Mammary epithelial cell (primary cell): ENCODE results near the gene RPA3.

ENCODE experiments used
- EZH2 ChIP-seq: IDR thresholded peaks from 2 replicates; pipeline ENCODE4 v1.6.1; 2012; ENCODE audit warnings: low read length, inconsistent platforms, borderline replicate concordance
- TF ChIP-seq, protein P1 (sequence below), 2 donors: IDR thresholded peaks in 1 of 2; conservative IDR thresholded peaks in 1 of 2; 2 replicates each; pipeline ENCODE4 v1.5.1; 2011 to 2012; ENCODE audit warnings: inconsistent platforms in 2 of 2, low read length in 2 of 2, mild to moderate bottlenecking in 2 of 2, control low read depth in 1 of 2, low read depth in 1 of 2; ENCODE audit not compliant: insufficient read depth in 1 of 2; ENCODE audit errors: extremely low read depth in 1 of 2

DNA sequence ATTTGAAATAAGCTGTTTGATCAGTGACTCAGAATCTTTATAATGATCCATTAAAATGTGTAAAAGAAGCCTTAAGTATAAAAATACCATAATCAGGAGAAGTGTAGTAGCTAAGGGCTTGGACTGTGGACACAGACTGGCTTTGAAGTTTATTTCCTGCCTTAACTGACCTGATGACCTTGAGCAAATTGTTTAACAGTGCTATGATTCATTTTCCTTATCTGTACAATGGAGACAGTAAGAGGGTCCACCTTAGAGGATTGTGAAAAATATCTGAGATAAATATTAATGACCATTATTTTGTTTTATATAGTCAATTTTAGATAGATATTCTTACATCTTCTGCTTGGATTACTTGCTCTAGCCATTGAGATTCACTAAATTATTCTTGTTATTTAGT is 13.3 kb upstream of the RPA3 start:
- TF ChIP-seq, protein P1, sequence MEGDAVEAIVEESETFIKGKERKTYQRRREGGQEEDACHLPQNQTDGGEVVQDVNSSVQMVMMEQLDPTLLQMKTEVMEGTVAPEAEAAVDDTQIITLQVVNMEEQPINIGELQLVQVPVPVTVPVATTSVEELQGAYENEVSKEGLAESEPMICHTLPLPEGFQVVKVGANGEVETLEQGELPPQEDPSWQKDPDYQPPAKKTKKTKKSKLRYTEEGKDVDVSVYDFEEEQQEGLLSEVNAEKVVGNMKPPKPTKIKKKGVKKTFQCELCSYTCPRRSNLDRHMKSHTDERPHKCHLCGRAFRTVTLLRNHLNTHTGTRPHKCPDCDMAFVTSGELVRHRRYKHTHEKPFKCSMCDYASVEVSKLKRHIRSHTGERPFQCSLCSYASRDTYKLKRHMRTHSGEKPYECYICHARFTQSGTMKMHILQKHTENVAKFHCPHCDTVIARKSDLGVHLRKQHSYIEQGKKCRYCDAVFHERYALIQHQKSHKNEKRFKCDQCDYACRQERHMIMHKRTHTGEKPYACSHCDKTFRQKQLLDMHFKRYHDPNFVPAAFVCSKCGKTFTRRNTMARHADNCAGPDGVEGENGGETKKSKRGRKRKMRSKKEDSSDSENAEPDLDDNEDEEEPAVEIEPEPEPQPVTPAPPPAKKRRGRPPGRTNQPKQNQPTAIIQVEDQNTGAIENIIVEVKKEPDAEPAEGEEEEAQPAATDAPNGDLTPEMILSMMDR (conservative IDR thresholded peaks at IDR 0.05 in 1 of 2, IDR thresholded peaks at IDR 0.05 in 1 of 2; ENCODE audit: extremely low read depth in 1 of 2, insufficient read depth in 1 of 2, low read depth in 1 of 2, low read length in 2 of 2): no peak
- no peak for TF ChIP-seq EZH2
